ENCODE data around the gene FAM181A.

DNA sequence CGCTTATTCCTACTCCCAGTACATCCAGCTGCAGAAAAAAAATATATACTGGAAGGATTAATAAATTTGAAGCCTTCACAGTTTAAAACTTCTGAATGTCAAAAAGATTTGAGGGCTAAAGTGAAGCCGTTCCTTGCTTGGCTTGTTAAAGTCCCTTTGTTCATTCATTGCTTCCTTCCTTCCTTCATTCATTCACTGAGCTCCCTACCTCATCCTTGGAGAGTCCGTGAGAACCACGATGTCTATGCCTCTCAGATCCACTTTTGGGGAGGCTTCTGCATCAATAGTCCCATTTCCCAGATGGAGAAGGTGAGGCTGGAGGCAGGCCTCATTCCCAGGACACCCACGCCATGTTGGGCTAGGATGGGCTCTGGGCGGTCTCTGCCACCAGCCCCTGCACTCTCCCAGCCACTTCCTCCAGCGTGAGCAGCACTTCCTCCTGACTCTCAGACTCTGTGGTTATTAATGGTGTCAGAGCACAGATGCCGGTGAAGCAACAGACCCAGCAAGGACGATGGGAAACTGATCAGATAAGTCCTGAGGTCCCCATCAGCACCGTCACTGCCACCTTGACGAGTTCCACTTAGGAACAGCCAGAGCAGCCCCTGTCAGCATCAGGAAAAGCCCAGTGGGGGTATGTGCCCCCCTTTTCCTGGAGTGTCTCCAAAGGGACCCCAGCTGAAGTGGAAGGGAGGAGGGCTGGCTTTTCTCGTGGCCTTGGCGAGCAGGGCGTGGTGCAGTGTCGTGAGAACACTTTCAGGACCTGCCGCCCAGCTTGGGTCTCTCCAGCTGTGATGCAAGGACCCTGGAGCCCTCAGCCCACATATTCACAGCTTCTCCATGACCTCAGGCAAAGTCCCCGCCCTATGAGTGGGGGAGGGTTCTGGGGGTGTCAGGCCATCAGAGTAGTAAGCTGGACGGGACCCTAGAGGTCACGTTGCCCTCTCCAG, 28.0 kb downstream of the FAM181A start:
- TF ChIP-seq, protein P1, sequence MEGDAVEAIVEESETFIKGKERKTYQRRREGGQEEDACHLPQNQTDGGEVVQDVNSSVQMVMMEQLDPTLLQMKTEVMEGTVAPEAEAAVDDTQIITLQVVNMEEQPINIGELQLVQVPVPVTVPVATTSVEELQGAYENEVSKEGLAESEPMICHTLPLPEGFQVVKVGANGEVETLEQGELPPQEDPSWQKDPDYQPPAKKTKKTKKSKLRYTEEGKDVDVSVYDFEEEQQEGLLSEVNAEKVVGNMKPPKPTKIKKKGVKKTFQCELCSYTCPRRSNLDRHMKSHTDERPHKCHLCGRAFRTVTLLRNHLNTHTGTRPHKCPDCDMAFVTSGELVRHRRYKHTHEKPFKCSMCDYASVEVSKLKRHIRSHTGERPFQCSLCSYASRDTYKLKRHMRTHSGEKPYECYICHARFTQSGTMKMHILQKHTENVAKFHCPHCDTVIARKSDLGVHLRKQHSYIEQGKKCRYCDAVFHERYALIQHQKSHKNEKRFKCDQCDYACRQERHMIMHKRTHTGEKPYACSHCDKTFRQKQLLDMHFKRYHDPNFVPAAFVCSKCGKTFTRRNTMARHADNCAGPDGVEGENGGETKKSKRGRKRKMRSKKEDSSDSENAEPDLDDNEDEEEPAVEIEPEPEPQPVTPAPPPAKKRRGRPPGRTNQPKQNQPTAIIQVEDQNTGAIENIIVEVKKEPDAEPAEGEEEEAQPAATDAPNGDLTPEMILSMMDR (IDR thresholded peaks at IDR 0.05), result no peak
- no peak for TF ChIP-seq POLR2A (IDR thresholded peaks at IDR 0.05)
- no peak for TF ChIP-seq EP300 (IDR thresholded peaks at IDR 0.05)

All from sigmoid colon (tissue), 4 donors.